Peyer's patch (tissue), 4 donors: Measurements from ENCODE around the gene ZNF346. TPM values are rescaled to one million over a fixed set of nuclear protein-coding genes. Genes with fewer than 3 reads are reported as not detected.
A peak's percentile ranks its signal among the peaks of the same experiment; 100 is the strongest.

Experiments
- DNase-seq, 3 donors: peaks; one replicate each; pipeline ENCODE4 v3.0.0-alpha.2; 2017 to 2019
- H3K27ac ChIP-seq, 4 donors: fragments of 200-600 bp; sonication (generic); one replicate each; pipeline ENCODE4 v1.5.1; 2016 to 2019
- H3K27me3 ChIP-seq, 2 donors: fragments of 200-600 bp; sonication (generic); one replicate each; pipeline ENCODE4 v1.5.1; 2019
- H3K36me3 ChIP-seq, 3 donors: fragments of 200-600 bp; sonication (generic); one replicate each; pipeline ENCODE4 v1.5.1; 2016 to 2019
- H3K4me1 ChIP-seq, 4 donors: fragments of 200-600 bp; sonication (generic); one replicate each; pipeline ENCODE4 v1.5.1; 2016 to 2019
- H3K4me3 ChIP-seq, 4 donors: fragments of 200-600 bp; sonication (generic); 1 replicate in 3 of 4; 2 replicates in 1 of 4; pipeline ENCODE4 v1.5.1; 2016 to 2019; ENCODE audit warnings: mild to moderate bottlenecking in 1 of 4
- H3K9me3 ChIP-seq, 4 donors: fragments of 200-600 bp; sonication (generic); one replicate each; pipeline ENCODE4 v1.5.1; 2016 to 2019; ENCODE audit warnings: mild to moderate bottlenecking in 1 of 4
- POLR2A ChIP-seq, 2 donors: fragments of 450-650 bp; IDR thresholded peaks; one replicate each; pipeline ENCODE4 v1.5.1; 2017; ENCODE audit warnings: antibody characterized with exemption in 2 of 2, mild to moderate bottlenecking in 2 of 2, moderate library complexity in 2 of 2
- total RNA-seq, 4 donors: library from RNA; depleted of rRNA; stranded (reverse); fragments of >200 nt; gene quantifications; one replicate each; pipeline ENCODE4 v1.1.0, GENCODE V29; 2016
- TF ChIP-seq, protein P1 (sequence below), 6 experiments: fragments of 450-650 bp in 4 of 6; fragments of 200-600 bp in 2 of 6; sonication (generic) in 1 of 6; IDR thresholded peaks; one replicate each; pipeline ENCODE4 v1.5.1; 2017 to 2019; ENCODE audit warnings: antibody characterized with exemption in 6 of 6, mild to moderate bottlenecking in 3 of 6, moderate library complexity in 1 of 6

Gene ZNF346
- total RNA-seq, 4 donors from 2014 or later, result 15.9 to 27.3 (median 20.0) TPM

DNA sequence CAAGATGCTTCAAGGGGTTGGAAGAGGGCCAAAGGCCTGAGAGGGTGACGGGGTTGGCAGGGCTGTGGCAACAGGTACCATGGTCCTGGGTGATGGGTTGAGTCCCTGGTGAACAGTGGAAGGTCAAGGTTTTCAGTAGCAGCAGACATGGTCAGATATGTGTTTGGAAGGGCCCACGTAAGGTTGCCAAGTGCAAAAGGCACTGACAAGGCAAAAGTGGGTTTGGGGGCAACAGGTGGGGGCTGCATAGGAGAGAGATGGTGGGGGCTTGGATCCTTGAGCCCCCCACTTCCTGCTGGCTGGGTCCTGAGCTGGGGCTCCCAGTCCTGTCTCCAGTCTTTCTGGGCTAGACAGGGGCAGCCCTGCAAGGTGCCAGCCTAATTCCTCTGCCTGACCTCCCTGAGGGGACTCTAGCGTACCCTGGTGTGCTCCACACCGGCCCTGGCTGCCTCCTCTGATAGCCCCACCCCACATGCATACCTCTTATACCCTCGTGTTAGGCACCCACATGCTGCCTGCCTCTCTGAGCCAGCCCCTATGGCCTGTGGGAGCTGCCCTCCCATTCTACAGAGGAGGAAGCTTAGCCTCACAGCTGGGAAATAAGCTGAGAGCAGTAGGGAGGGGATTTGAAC is 90.2 kb downstream of the ZNF346 start:
- TF ChIP-seq, protein P1, sequence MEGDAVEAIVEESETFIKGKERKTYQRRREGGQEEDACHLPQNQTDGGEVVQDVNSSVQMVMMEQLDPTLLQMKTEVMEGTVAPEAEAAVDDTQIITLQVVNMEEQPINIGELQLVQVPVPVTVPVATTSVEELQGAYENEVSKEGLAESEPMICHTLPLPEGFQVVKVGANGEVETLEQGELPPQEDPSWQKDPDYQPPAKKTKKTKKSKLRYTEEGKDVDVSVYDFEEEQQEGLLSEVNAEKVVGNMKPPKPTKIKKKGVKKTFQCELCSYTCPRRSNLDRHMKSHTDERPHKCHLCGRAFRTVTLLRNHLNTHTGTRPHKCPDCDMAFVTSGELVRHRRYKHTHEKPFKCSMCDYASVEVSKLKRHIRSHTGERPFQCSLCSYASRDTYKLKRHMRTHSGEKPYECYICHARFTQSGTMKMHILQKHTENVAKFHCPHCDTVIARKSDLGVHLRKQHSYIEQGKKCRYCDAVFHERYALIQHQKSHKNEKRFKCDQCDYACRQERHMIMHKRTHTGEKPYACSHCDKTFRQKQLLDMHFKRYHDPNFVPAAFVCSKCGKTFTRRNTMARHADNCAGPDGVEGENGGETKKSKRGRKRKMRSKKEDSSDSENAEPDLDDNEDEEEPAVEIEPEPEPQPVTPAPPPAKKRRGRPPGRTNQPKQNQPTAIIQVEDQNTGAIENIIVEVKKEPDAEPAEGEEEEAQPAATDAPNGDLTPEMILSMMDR (IDR thresholded peaks at IDR 0.05), result no peak
- H3K4me1 ChIP-seq, result peaks cover 0 to 36% (median 0%) of the 10 kb centered on the region in 4 donors
- no peaks in the 10 kb centered on the region for H3K36me3 ChIP-seq
- H3K9me3 ChIP-seq, result no peaks in the 10 kb centered on the region
- no peak for DNase-seq
- H3K4me3 ChIP-seq, result no peak overlapping the region
- H3K27ac ChIP-seq, result no peak overlapping the region
- no peaks in the 10 kb centered on the region for H3K27me3 ChIP-seq

DNA sequence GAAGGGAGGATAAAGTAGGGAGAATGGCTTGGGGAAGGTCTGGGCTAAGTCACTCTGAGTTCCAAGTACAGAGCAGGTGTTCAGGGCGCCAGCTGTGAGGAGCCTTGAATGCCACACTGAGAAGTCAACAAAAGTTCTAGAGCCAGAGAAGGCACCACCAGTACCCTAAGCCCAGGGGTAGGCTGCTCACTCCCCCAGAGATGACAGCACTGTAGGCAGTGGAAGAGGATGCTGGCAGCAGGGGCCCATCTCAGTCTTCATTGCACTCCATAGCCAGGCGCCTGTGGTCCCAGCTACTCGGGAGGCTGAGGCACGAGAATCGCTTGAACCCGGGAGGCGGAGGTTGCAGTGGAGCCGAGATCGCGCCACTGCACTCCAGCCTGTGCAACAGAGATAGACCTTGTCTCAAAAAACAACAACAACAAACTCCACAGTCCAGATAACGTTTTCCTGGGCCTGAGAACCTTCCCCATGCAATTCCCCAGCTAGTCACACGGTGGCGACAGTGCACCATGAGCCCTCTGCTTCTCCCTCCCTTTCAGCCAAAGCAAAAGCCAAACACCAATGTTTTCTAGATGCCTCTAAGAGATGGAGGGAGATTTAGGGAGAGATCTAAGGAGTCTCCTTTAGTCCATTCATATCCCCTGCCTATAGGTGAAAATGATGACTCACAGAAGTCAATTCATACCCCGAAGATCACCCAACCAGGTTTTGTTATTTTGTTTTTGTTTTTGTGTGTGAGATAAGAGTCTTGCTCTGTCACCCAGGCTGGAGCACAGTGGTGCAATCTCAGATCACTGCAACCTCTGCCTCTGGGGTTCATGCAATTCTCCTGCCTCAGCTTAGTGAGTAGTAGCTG is 91.3 kb downstream of the ZNF346 start:
- TF ChIP-seq, protein P1 (IDR thresholded peaks at IDR 0.05), result peak; percentile 97 to 99 (median 97)
- no peak for TF ChIP-seq POLR2A (IDR thresholded peaks at IDR 0.05)
- H3K4me1 ChIP-seq, result peaks cover 0 to 36% (median 0%) of the 10 kb centered on the region in 4 donors
- H3K9me3 ChIP-seq, result no peaks in the 10 kb centered on the region
- no peaks in the 10 kb centered on the region for H3K36me3 ChIP-seq
- H3K27me3 ChIP-seq, result no peaks in the 10 kb centered on the region
- no peak overlapping the region for H3K4me3 ChIP-seq
- peak overlapping the region in 3 of 4 donors; percentile 7 to 38 (median 37) for H3K27ac ChIP-seq
- DNase-seq, result peak; percentile 75 to 92 (median 84)

DNA sequence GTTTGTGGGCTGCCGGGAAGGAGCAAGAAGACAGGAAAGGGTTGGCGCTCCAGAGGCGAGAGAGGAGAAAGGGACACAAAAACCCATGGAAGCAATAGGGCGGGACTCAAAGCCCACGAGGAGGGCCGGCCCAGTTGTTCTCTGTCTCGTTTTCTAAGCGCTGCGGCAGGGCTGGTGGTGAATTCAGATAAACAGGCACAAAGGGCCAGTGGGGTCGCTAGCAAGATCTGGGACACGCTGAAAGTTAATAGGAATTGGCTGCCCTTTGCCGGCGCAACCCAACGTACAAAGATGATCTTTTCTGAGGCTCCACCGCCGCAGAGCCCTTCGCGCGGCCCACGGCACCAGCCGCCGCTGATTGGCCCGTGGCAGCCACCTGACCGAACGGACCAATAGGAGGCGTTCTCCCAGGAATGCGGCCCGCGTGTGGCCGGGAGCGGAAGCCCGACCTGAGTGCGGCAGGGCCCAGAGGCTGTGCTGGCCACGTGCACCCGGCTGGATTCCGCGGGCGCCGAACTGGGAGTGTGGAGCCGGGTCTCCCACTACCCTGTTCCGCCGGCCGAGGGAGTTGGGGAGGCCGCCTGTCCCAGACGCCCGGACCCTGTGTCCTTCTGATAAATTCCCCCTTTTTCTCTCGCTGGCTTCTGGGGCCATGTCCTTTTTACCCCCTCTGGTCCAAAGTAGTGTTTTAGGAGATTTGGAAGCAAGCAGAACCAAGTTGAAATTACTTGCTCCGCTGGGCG is 94.3 kb downstream of the ZNF346 start:
- Histone ChIP-seq H3K27ac (peak overlapping the region; percentile 9 to 77 (median 70)), H3K4me1 (peaks cover 0 to 22% (median 0%) of the 10 kb centered on the region in 4 donors), H3K27me3 (no peaks in the 10 kb centered on the region), H3K4me3 (peak overlapping the region; percentile 2 to 38 (median 29)), H3K9me3 (no peaks in the 10 kb centered on the region), H3K36me3 (no peaks in the 10 kb centered on the region)
- peak; percentile 78 to 91 (median 88) for DNase-seq
- TF ChIP-seq, protein P1 (IDR thresholded peaks at IDR 0.05), result no peak
- TF ChIP-seq POLR2A (IDR thresholded peaks at IDR 0.05), result no peak

DNA sequence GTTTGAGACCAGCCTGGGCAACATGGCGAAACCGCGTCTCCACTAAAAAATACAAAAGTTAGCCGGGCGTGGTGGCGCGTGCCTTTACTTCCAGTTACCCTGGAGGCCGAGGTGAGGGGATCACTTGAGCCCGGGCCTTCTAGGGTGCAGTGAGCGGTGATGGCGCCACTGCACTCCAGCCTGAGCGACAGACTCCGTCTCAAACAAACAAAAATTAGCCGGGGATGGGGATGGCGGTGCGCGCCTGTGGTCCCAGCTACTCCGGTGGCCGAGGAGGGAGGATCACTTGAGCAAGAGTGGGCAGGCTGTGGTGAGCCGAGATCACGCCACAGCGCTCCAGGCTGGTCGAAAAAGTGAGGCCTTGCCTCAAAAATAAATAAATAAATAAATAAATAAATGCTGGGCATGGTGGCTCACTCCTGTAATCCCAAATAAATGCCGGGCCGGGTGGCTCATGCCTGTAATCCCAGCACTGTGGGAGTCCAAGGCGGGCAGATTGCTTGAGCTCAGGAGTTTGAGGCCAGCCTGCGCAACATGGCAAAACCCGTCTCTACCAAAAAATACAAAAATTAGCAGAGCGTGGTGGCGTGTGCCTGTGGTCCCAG is 95.0 kb downstream of the ZNF346 start:
- TF ChIP-seq, protein P1 (IDR thresholded peaks at IDR 0.05), result no peak
- no peak for TF ChIP-seq POLR2A (IDR thresholded peaks at IDR 0.05)
- no peak overlapping the region for H3K4me3 ChIP-seq
- H3K27me3 ChIP-seq, result no peaks in the 10 kb centered on the region
- no peaks in the 10 kb centered on the region for H3K9me3 ChIP-seq
- H3K36me3 ChIP-seq, result no peaks in the 10 kb centered on the region
- DNase-seq, result peak in 1 of 3 donors; percentile 10
- peaks cover 0 to 22% (median 0%) of the 10 kb centered on the region in 4 donors for H3K4me1 ChIP-seq
- peak overlapping the region in 1 of 4 donors; percentile 66 for H3K27ac ChIP-seq

DNA sequence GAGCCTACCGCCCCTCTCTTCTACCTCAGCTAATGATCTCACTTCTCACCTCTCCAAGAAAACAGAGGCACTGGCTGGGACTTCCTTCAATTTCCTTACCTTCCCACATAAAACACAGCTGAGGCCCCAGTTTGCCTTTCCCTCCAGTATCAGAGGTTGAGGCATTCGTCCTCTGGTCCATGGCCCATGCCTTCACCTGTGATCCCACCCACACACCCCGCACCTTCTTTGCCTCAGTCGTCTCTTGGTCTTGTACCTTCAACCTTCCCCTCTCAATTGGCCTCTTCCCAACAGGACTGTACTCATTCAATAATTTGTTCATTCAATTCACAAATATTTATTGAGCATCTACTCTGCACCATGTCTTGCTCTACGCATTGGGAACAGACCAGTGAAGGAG is 100.1 kb downstream of the ZNF346 start:
- H3K4me3 ChIP-seq, result no peak overlapping the region
- TF ChIP-seq, protein P1 (IDR thresholded peaks at IDR 0.05), result no peak
- no peak for TF ChIP-seq POLR2A (IDR thresholded peaks at IDR 0.05)
- H3K9me3 ChIP-seq, result no peaks in the 10 kb centered on the region
- peak in 1 of 3 donors; percentile 6 for DNase-seq
- H3K27me3 ChIP-seq, result no peaks in the 10 kb centered on the region
- H3K36me3 ChIP-seq, result no peaks in the 10 kb centered on the region
- no peaks in the 10 kb centered on the region for H3K4me1 ChIP-seq
- H3K27ac ChIP-seq, result no peak overlapping the region
